HL-60 (cell line): Measurements from ENCODE around the gene MED1.

Source experiments
- CTCF ChIP-seq: IDR thresholded peaks from one replicate; pipeline ENCODE4 v1.5.1; 2011; ENCODE audit warnings: low read length, control low read depth, inconsistent platforms; ENCODE audit not compliant: insufficient read depth
- GABPA ChIP-seq: IDR thresholded peaks from 2 replicates; pipeline ENCODE4 v1.6.1; 2012; ENCODE audit warnings: low read depth
- POLR2AphosphoS5 ChIP-seq: IDR thresholded peaks from 2 replicates; pipeline ENCODE4 v1.6.1; 2012; ENCODE audit warnings: low read depth
- REST ChIP-seq: IDR thresholded peaks from 2 replicates; pipeline ENCODE4 v1.6.1; 2012; ENCODE audit warnings: low read depth; ENCODE audit not compliant: insufficient replicate concordance
- SPI1 ChIP-seq: IDR thresholded peaks from 2 replicates; pipeline ENCODE4 v1.6.1; 2012; ENCODE audit warnings: low read depth, mild to moderate bottlenecking, borderline replicate concordance

GRCh38 chr17:39486242-39486641 lies 35.2 kb upstream of the MED1 start:
- TF ChIP-seq REST (no peak), CTCF (no peak), GABPA (no peak), POLR2AphosphoS5 (no peak), SPI1 (no peak)
